ENCODE results near the gene MYH14.
A peak's percentile ranks its signal among the peaks of the same experiment; 100 is the strongest.
"Not testable (repeated sequence)": the region's sequence is repeated elsewhere in the genome, so short reads cannot be mapped to it uniquely, and the experiment has no call there.

The MYH14 gene

GRCh38 chr19:50337031-50337430, 133.6 kb downstream of the MYH14 start:
- not testable (repeated sequence) for DNase-seq

- no peak for DNase-seq
Observed at GRCh38 chr19:50340331-50340730, 136.9 kb downstream of the MYH14 start.

- no peak for DNase-seq
Observed at GRCh38 chr19:50341091-50341564, 137.7 kb downstream of the MYH14 start.

- no peak for DNase-seq
Observed at GRCh38 chr19:50344661-50345318, 141.4 kb downstream of the MYH14 start.

GRCh38 chr19:50347089-50347581, 143.7 kb downstream of the MYH14 start:
- peak; percentile 53 to 59 for DNase-seq

GRCh38 chr19:50349277-50350057, 146.0 kb downstream of the MYH14 start:
- DNase-seq, result no peak

- no peak for DNase-seq
Observed at GRCh38 chr19:50352242-50352641, 148.8 kb downstream of the MYH14 start.

- not testable (repeated sequence) for DNase-seq
Observed at GRCh38 chr19:50353487-50353880, 150.1 kb downstream of the MYH14 start.

GRCh38 chr19:50356691-50357177, 153.3 kb downstream of the MYH14 start:
- no peak for DNase-seq

- peak; percentile 87 to 89 for DNase-seq
Observed at GRCh38 chr19:50357178-50358100, 154.0 kb downstream of the MYH14 start.

- DNase-seq, result peak; percentile 67 to 74
Observed at GRCh38 chr19:50358483-50359327, 155.3 kb downstream of the MYH14 start.

GRCh38 chr19:50359328-50359818, 156.0 kb downstream of the MYH14 start:
- DNase-seq, result no peak
